GM12865 (cell line): ENCODE measurements around the gene STX8.
"Not testable (repeated sequence)": the region's sequence is repeated elsewhere in the genome, so short reads cannot be mapped to it uniquely, and the experiment has no call there.

Source experiments
- DNase-seq: peaks from one replicate; pipeline ENCODE4 v3.0.0; 2010; ENCODE audit warnings: low read depth
- H3K4me3 ChIP-seq: 2 replicates; pipeline ENCODE4 v1.5.1; 2011; ENCODE audit warnings: mild to moderate bottlenecking, low read depth, low read length, control low read depth
- CTCF ChIP-seq: IDR thresholded peaks from 2 replicates; pipeline ENCODE4 v1.5.1; 2011; ENCODE audit warnings: low read length, control low read depth, low read depth, inconsistent platforms; ENCODE audit not compliant: insufficient read depth; ENCODE audit errors: missing control alignments

The STX8 gene

GRCh38 chr17:9266697-9267117, 308.9 kb downstream of the STX8 start:
- DNase-seq: no peak
- no peak for TF ChIP-seq CTCF
- H3K4me3 ChIP-seq: no peak overlapping the region

GRCh38 chr17:9266031-9266680, 309.5 kb downstream of the STX8 start:
- H3K4me3 ChIP-seq: no peak overlapping the region
- DNase-seq: no peak
- TF ChIP-seq CTCF: no peak

GRCh38 chr17:9261081-9262012, 314.3 kb downstream of the STX8 start:
- no peak for TF ChIP-seq CTCF
- no peak for DNase-seq
- H3K4me3 ChIP-seq: no peak overlapping the region

- TF ChIP-seq CTCF: no peak
Measured at GRCh38 chr17:9259419-9259818, 316.2 kb downstream of the STX8 start.

GRCh38 chr17:9258115-9259015, 317.3 kb downstream of the STX8 start:
- TF ChIP-seq CTCF: no peak
- no peak for DNase-seq
- H3K4me3 ChIP-seq: no peak overlapping the region

More at GRCh38 chr17:9259419-9259818, 316.2 kb downstream of the STX8 start:
- no peak overlapping the region for H3K4me3 ChIP-seq
- no peak for DNase-seq

- DNase-seq, H3K4me3 ChIP-seq: not testable (repeated sequence)
Measured at GRCh38 chr17:9257630-9257965, 318.0 kb downstream of the STX8 start.
